SK-N-MC (cell line): ENCODE results near the gene GABRB3.

Experiments
- EZH2 ChIP-seq: fragments of 200-600 bp; sonication (generic); IDR thresholded peaks from one replicate; pipeline ENCODE4 v1.6.1; 2017; ENCODE audit warnings: antibody characterized with exemption
- POLR2AphosphoS5 ChIP-seq: IDR thresholded peaks from 2 replicates; pipeline ENCODE4 v1.6.1; 2012; ENCODE audit warnings: mild to moderate bottlenecking, low read depth, low read length, borderline replicate concordance

GRCh38 chr15:26758079-26758478, 14.8 kb downstream of the GABRB3 start:
- no peak for TF ChIP-seq POLR2AphosphoS5
- TF ChIP-seq EZH2, result no peak
